ENCODE data around the gene PDAP1. TPM values are rescaled to one million over a fixed set of nuclear protein-coding genes. Genes with fewer than 3 reads are reported as not detected.

The PDAP1 gene
- total and polyA plus RNA-seq, 9 of the 15 experiments (the other 6 are each of a cell fraction or from before 2014, with no cell fraction given): 10.2 to 315 (median 129) TPM

GRCh38 chr7:99369767-99370391, 38.5 kb downstream of the PDAP1 start (continued):
- TF ChIP-seq, protein P1, sequence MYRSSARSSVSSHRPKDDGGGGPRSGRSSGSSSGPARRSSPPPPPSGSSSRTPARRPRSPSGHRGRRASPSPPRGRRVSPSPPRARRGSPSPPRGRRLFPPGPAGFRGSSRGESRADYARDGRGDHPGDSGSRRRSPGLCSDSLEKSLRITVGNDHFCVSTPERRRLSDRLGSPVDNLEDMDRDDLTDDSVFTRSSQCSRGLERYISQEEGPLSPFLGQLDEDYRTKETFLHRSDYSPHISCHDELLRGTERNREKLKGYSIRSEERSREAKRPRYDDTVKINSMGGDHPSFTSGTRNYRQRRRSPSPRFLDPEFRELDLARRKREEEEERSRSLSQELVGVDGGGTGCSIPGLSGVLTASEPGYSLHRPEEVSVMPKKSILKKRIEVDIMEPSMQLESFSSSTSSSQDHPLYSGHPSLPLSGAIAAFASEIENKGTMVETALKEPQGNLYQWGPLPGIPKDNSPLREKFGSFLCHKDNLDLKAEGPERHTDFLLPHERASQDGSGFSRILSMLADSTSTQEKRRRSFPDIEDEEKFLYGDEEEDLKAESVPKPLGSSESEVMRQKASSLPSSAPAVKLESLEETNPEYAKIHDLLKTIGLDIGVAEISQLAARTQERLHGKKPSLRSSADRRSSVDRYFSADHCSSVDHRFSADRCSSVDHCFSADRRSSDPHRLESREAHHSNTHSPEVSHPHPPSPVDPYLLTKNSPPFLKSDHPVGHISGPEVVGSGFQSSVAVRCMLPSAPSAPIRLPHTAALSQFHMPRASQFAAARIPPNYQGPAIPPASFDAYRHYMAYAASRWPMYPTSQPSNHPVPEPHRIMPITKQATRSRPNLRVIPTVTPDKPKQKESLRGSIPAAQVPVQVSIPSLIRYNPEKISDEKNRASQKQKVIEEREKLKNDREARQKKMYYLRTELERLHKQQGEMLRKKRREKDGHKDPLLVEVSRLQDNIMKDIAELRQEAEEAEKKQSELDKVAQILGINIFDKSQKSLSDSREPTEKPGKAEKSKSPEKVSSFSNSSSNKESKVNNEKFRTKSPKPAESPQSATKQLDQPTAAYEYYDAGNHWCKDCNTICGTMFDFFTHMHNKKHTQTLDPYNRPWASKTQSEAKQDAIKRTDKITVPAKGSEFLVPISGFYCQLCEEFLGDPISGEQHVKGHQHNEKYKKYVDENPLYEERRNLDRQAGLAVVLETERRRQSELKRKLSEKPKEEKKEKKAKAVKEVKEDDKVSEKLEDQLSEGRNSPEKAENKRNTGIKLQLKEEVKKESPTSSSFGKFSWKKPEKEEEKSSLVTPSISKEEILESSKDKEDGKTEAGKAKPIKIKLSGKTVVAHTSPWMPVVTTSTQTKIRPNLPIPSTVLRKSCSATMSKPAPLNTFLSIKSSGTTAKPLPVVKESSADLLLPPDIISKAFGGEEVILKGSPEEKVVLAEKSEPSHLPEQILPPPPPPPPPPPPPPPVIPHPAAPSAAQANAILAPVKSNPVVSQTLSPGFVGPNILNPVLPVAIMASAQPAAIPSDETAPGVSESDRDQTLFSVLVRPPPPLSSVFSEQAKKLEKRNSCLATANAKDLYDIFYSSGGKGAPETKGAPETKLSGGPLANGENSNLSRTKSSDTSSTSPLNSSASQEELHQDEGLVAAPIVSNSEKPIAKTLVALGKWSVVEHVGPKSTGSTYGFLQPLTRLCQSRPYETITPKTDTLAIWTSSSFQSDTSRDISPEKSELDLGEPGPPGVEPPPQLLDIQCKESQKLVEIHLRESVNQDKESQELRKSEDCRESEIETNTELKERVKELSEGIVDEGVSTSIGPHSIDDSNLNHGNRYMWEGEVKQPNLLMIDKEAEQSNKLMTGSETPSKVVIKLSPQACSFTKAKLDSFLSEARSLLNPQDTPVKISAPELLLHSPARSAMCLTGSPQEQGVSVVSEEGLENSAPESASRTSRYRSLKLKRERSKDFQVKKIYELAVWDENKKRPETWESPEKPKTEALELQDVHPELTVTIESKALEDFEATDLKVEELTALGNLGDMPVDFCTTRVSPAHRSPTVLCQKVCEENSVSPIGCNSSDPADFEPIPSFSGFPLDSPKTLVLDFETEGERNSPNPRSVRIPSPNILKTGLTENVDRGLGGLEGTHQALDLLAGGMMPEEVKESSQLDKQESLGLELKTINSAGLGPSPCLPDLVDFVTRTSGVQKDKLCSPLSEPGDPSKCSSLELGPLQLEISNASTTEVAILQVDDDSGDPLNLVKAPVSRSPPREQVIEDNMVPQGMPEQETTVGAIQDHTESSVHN (IDR thresholded peaks at IDR 0.05; ENCODE audit: borderline replicate concordance in 1 of 2, low read depth in 1 of 2): 0 out of 4 replicates have a peak, but pooled peaks of 1 of the 2 experiments have one; percentile 20
- TF ChIP-seq ARID3B (CRISPR knock-in tag; IDR thresholded peaks at IDR 0.05; ENCODE audit: borderline replicate concordance) (no peak), STAG1 (CRISPR knock-in tag; IDR thresholded peaks at IDR 0.05; ENCODE audit: borderline replicate concordance) (no peak), CBFA2T3 (IDR thresholded peaks at IDR 0.05) (peak; percentile 46), JUN (IDR thresholded peaks at IDR 0.05; ENCODE audit: borderline replicate concordance, low read depth, low read length) (0 out of 2 replicates have a peak, but pooled peaks have one; percentile 12), JUN (CRISPR knock-in tag; IDR thresholded peaks at IDR 0.05; ENCODE audit: borderline replicate concordance) (no peak), MYC (IDR thresholded peaks at IDR 0.05; ENCODE audit: low read depth, low read length) (peak; percentile 39; the same call in 1 of the 2 replicates), MYC (CRISPR knock-in tag; IDR thresholded peaks at IDR 0.05; ENCODE audit: borderline replicate concordance, low read depth) (no peak), SMARCE1 (IDR thresholded peaks at IDR 0.05) (peak; percentile 78), HLTF (IDR thresholded peaks at IDR 0.05) (peak; percentile 77), KLF6 (CRISPR knock-in tag; IDR thresholded peaks at IDR 0.05; ENCODE audit: borderline replicate concordance) (no peak)
- TF ChIP-seq, protein P2, sequence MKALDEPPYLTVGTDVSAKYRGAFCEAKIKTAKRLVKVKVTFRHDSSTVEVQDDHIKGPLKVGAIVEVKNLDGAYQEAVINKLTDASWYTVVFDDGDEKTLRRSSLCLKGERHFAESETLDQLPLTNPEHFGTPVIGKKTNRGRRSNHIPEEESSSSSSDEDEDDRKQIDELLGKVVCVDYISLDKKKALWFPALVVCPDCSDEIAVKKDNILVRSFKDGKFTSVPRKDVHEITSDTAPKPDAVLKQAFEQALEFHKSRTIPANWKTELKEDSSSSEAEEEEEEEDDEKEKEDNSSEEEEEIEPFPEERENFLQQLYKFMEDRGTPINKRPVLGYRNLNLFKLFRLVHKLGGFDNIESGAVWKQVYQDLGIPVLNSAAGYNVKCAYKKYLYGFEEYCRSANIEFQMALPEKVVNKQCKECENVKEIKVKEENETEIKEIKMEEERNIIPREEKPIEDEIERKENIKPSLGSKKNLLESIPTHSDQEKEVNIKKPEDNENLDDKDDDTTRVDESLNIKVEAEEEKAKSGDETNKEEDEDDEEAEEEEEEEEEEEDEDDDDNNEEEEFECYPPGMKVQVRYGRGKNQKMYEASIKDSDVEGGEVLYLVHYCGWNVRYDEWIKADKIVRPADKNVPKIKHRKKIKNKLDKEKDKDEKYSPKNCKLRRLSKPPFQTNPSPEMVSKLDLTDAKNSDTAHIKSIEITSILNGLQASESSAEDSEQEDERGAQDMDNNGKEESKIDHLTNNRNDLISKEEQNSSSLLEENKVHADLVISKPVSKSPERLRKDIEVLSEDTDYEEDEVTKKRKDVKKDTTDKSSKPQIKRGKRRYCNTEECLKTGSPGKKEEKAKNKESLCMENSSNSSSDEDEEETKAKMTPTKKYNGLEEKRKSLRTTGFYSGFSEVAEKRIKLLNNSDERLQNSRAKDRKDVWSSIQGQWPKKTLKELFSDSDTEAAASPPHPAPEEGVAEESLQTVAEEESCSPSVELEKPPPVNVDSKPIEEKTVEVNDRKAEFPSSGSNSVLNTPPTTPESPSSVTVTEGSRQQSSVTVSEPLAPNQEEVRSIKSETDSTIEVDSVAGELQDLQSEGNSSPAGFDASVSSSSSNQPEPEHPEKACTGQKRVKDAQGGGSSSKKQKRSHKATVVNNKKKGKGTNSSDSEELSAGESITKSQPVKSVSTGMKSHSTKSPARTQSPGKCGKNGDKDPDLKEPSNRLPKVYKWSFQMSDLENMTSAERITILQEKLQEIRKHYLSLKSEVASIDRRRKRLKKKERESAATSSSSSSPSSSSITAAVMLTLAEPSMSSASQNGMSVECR (CRISPR knock-in tag; IDR thresholded peaks at IDR 0.05): no peak

Measured in K562 (cell line).